H9 (cell line): ENCODE measurements around the gene AADACL3. TPM values are rescaled to one million over a fixed set of nuclear protein-coding genes. Genes with fewer than 3 reads are reported as not detected.

Source experiments
- DNase-seq: peaks from one replicate; pipeline ENCODE4 v3.0.0-alpha.2; 2017
- H2AFZ ChIP-seq: one replicate; pipeline ENCODE4 v1.6.1; 2013; ENCODE audit warnings: mild to moderate bottlenecking, low read length, control low read depth, moderate library complexity
- H2AK5ac ChIP-seq: 2 replicates; pipeline ENCODE4 v1.6.1; 2013; ENCODE audit warnings: low read length, control low read depth, mixed read lengths; ENCODE audit not compliant: insufficient read length
- H2BK120ac ChIP-seq: one replicate; pipeline ENCODE4 v1.6.1; 2013; ENCODE audit warnings: low read depth, mild to moderate bottlenecking, low read length, control low read depth, inconsistent platforms; ENCODE audit not compliant: poor library complexity, severe bottlenecking
- H2BK12ac ChIP-seq: 2 replicates; pipeline ENCODE4 v1.6.1; 2013; ENCODE audit warnings: low read length, control low read depth, mixed read lengths, low read depth; ENCODE audit not compliant: insufficient read length
- H2BK15ac ChIP-seq: 2 replicates; pipeline ENCODE4 v1.6.1; 2013; ENCODE audit warnings: low read depth, low read length, control low read depth
- H2BK20ac ChIP-seq: one replicate; pipeline ENCODE4 v1.6.1; 2013; ENCODE audit warnings: low read depth, mild to moderate bottlenecking, low read length, control low read depth, inconsistent platforms; ENCODE audit not compliant: poor library complexity, severe bottlenecking
- H2BK5ac ChIP-seq: 2 replicates; pipeline ENCODE4 v1.6.1; 2013; ENCODE audit warnings: low read length, control low read depth, mixed read lengths; ENCODE audit not compliant: insufficient read length
- H3K14ac ChIP-seq: 2 replicates; pipeline ENCODE4 v1.6.1; 2013; ENCODE audit warnings: low read length, control low read depth; ENCODE audit not compliant: insufficient read depth
- H3K18ac ChIP-seq: 2 replicates; pipeline ENCODE4 v1.6.1; 2013; ENCODE audit warnings: low read depth, mild to moderate bottlenecking, mixed read lengths, low read length, control low read depth; ENCODE audit not compliant: insufficient read length
- H3K23ac ChIP-seq: 2 replicates; pipeline ENCODE4 v1.6.1; 2013; ENCODE audit warnings: low read length, control low read depth, mixed read lengths, low read depth; ENCODE audit not compliant: insufficient read length
- H3K23me2 ChIP-seq: 2 replicates; pipeline ENCODE4 v1.6.1; 2013; ENCODE audit warnings: low read depth, mild to moderate bottlenecking, mixed read lengths, low read length, control low read depth; ENCODE audit not compliant: insufficient read length, poor library complexity, severe bottlenecking
- H3K27ac ChIP-seq: 2 replicates; pipeline ENCODE4 v1.5.1; 2013; ENCODE audit warnings: low read length, control low read depth, mixed read lengths, low read depth; ENCODE audit not compliant: insufficient read length
- H3K27me3 ChIP-seq: 2 replicates; pipeline ENCODE4 v1.6.1; 2013; ENCODE audit warnings: low read length, control low read depth, inconsistent platforms; ENCODE audit not compliant: insufficient read depth
- H3K4ac ChIP-seq: 2 replicates; pipeline ENCODE4 v1.6.1; 2013; ENCODE audit warnings: low read depth, mild to moderate bottlenecking, control low read depth, inconsistent platforms, low read length, moderate library complexity
- H3K4me1 ChIP-seq: 2 replicates; pipeline ENCODE4 v1.6.1; 2013; ENCODE audit warnings: low read length, control low read depth, inconsistent platforms; ENCODE audit not compliant: insufficient read depth
- H3K4me2 ChIP-seq: 2 replicates; pipeline ENCODE4 v1.6.1; 2013; ENCODE audit warnings: low read length, control low read depth, mixed read lengths; ENCODE audit not compliant: insufficient read length, insufficient read depth
- H3K56ac ChIP-seq: 2 replicates; pipeline ENCODE4 v1.6.1; 2013; ENCODE audit warnings: low read depth, mild to moderate bottlenecking, mixed read lengths, low read length, control low read depth; ENCODE audit not compliant: insufficient read length
- H3K79me1 ChIP-seq: 2 replicates; pipeline ENCODE4 v1.6.1; 2013; ENCODE audit warnings: low read depth, mild to moderate bottlenecking, moderate library complexity, low read length, control low read depth, inconsistent platforms; ENCODE audit not compliant: insufficient read depth, poor library complexity, severe bottlenecking
- H3K79me2 ChIP-seq: 2 replicates; pipeline ENCODE4 v1.6.1; 2013; ENCODE audit warnings: low read length, control low read depth, inconsistent platforms; ENCODE audit not compliant: insufficient read depth
- H3K9ac ChIP-seq: 2 replicates; pipeline ENCODE4 v1.6.1; 2013; ENCODE audit warnings: low read length, control low read depth, mixed read lengths; ENCODE audit not compliant: insufficient read length; ENCODE audit errors: extremely low read depth
- H3K9me3 ChIP-seq: one replicate; pipeline ENCODE4 v1.6.1; 2013; ENCODE audit warnings: low read depth, low read length, inconsistent platforms; ENCODE audit not compliant: control insufficient read depth
- H3T11ph ChIP-seq: one replicate; pipeline ENCODE4 v1.6.1; 2013; ENCODE audit warnings: mild to moderate bottlenecking, low read length, control low read depth, inconsistent platforms
- H4K20me1 ChIP-seq: one replicate; pipeline ENCODE4 v1.6.1; 2013; ENCODE audit not compliant: control insufficient read depth, insufficient read length, insufficient read depth
- H4K5ac ChIP-seq: 2 replicates; pipeline ENCODE4 v1.6.1; 2013; ENCODE audit warnings: low read depth, mild to moderate bottlenecking, mixed read lengths, low read length, control low read depth; ENCODE audit not compliant: insufficient read length
- H4K8ac ChIP-seq: replicated peaks from 2 replicates; pipeline ENCODE4 v1.6.1; 2013; ENCODE audit warnings: low read length, control low read depth, mixed read lengths, low read depth; ENCODE audit not compliant: insufficient read length
- H4K91ac ChIP-seq: 2 replicates; pipeline ENCODE4 v1.6.1; 2013; ENCODE audit warnings: low read depth, mild to moderate bottlenecking, moderate library complexity, mixed read lengths, low read length, control low read depth; ENCODE audit not compliant: insufficient read length
- H3K27ac Mint-ChIP-seq, 3 experiments: 2 replicates in 2 of 3; 3 replicates in 1 of 3; pipeline ENCODE4 v1.8.0; 2020 to 2021; ENCODE audit warnings: mixed read lengths in 3 of 3, mild to moderate bottlenecking in 1 of 3, moderate library complexity in 1 of 3
- H3K27me3 Mint-ChIP-seq: 2 replicates; pipeline ENCODE4 v1.8.0; 2021; ENCODE audit warnings: low read depth, mild to moderate bottlenecking, moderate library complexity, mixed read lengths
- H3K36me3 Mint-ChIP-seq, 3 experiments: 2 replicates in 2 of 3; 3 replicates in 1 of 3; pipeline ENCODE4 v1.8.0; 2020 to 2021; ENCODE audit warnings: low read depth in 3 of 3, mixed read lengths in 3 of 3; ENCODE audit not compliant: insufficient read depth in 1 of 3
- H3K4me1 Mint-ChIP-seq, 2 experiments: 2 replicates each; pipeline ENCODE4 v1.8.0; 2020; ENCODE audit warnings: mixed read lengths in 2 of 2
- H3K4me3 Mint-ChIP-seq, 2 experiments: 2 replicates in 1 of 2; 3 replicates in 1 of 2; pipeline ENCODE4 v1.8.0; 2020 to 2021; ENCODE audit warnings: mild to moderate bottlenecking in 2 of 2, mixed read lengths in 2 of 2, moderate library complexity in 1 of 2
- H3K9me3 Mint-ChIP-seq, 2 experiments: 2 replicates in 1 of 2; 3 replicates in 1 of 2; pipeline ENCODE4 v1.8.0; 2020; ENCODE audit warnings: mild to moderate bottlenecking in 2 of 2, mixed read lengths in 2 of 2, moderate library complexity in 1 of 2
- WGBS: extraction: QIAGEN DNeasy Blood & Tissue Kit; methylation state at CpG from one replicate; pipeline ENCODE4 v1.1.7; 2013; ENCODE audit warnings: missing lambda C conversion rate, low lambda C conversion rate, mixed read lengths; ENCODE audit not compliant: insufficient read length; ENCODE audit errors: extremely low coverage; 5-methylcytosine and 5-hydroxymethylcytosine counted together
- total RNA-seq: library from RNA; stranded (reverse); gene quantifications from 2 replicates; pipeline ENCODE4 v1.2.1, GENCODE V29; 2021
- TF ChIP-seq, protein P1 (sequence below): fragments of 200-600 bp; sonication (generic); conservative IDR thresholded peaks from 3 replicates; pipeline ENCODE4 v1.8.0; 2021; ENCODE audit warnings: antibody characterized with exemption, mild to moderate bottlenecking

The AADACL3 gene
- total RNA-seq, 1 experiment from 2014 or later: 0.22 TPM

GRCh38 chr1:12697397-12697796 lies 18.5 kb upstream of the AADACL3 start:
- no CpG with 5 or more reads among the region's 3 CpGs for WGBS
- Histone ChIP-seq H3K27ac (no peak overlapping the region), H3K27me3 (no peaks in the 10 kb centered on the region), H3K9ac (no peak overlapping the region), H2BK20ac (no peak overlapping the region), H2BK12ac (no peak overlapping the region), H2AK5ac (no peak overlapping the region), H3K56ac (no peak overlapping the region), H4K5ac (no peak overlapping the region), H2BK120ac (no peak overlapping the region), H2BK15ac (no peak overlapping the region), H3T11ph (no peak overlapping the region), H3K79me2 (no peaks in the 10 kb centered on the region), H3K79me1 (no peaks in the 10 kb centered on the region), H4K20me1 (no peaks in the 10 kb centered on the region), H3K4ac (no peak overlapping the region), H3K23ac (no peak overlapping the region), H3K4me2 (no peak overlapping the region), H3K9me3 (no peaks in the 10 kb centered on the region), H3K4me1 (no peaks in the 10 kb centered on the region; the same call in 1 of the 2 replicates), H3K23me2 (no peaks in the 10 kb centered on the region), H2AFZ (no peak overlapping the region), H4K8ac (no peak overlapping the region), H4K91ac (no peak overlapping the region), H3K14ac (no peak overlapping the region), H3K18ac (no peak overlapping the region), H2BK5ac (no peak overlapping the region)
- no peak for DNase-seq
- Mint-ChIP-seq H3K36me3 (peaks cover 0 to 5% (median 0%) of the 10 kb centered on the region in 3 experiments; a peak in 2 of 7 replicates), H3K9me3 (peaks cover 8 to 13% of the 10 kb centered on the region in 2 experiments), H3K27me3 (peaks cover 2% of the 10 kb centered on the region; the same call in 1 of the 2 replicates), H3K4me3 (no peak overlapping the region), H3K27ac (no peak overlapping the region), H3K4me1 (peaks cover 0 to 3% of the 10 kb centered on the region in 2 experiments; a peak in 1 of 4 replicates)
- TF ChIP-seq, protein P1, sequence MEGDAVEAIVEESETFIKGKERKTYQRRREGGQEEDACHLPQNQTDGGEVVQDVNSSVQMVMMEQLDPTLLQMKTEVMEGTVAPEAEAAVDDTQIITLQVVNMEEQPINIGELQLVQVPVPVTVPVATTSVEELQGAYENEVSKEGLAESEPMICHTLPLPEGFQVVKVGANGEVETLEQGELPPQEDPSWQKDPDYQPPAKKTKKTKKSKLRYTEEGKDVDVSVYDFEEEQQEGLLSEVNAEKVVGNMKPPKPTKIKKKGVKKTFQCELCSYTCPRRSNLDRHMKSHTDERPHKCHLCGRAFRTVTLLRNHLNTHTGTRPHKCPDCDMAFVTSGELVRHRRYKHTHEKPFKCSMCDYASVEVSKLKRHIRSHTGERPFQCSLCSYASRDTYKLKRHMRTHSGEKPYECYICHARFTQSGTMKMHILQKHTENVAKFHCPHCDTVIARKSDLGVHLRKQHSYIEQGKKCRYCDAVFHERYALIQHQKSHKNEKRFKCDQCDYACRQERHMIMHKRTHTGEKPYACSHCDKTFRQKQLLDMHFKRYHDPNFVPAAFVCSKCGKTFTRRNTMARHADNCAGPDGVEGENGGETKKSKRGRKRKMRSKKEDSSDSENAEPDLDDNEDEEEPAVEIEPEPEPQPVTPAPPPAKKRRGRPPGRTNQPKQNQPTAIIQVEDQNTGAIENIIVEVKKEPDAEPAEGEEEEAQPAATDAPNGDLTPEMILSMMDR: no peak
